ENCODE measurements around the gene CARD11.

DNA sequence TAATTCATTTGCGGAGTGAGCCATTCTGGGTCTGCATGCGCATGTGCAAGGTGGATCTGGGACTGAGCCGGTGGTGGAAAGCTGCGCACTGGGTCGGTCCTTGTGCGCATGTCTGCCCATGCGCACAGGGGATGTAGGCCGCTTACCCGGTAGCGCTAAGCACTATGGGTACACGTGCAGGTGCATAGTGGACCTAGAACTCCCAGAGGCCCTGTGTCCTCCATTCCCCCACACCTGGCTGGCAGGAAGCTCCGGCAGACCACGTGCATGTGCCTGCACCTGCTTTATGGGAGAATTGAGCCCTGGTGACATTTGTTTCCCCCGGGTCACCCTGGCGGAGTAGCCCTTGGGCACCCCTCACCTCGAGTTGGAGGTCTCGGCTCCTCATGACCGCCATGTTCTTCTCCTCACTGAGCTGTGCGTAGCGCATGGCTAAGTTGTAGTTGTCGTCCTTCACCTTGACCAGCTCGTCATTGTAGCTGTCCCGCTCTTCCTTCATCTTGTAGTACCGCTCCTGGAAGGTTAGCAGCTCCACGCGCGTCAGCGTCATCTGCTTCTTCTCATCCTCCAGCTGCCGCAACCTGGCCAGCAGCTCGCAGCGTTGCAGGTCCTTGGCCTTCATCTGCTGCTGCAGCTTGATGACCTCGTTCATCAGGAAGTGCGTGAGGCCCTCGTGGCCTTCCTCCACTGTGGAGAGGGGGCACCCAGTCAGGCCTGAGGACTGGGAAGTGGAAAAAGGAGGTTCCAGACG is 99.6 kb downstream of the CARD11 start:
- TF ChIP-seq, protein P1, sequence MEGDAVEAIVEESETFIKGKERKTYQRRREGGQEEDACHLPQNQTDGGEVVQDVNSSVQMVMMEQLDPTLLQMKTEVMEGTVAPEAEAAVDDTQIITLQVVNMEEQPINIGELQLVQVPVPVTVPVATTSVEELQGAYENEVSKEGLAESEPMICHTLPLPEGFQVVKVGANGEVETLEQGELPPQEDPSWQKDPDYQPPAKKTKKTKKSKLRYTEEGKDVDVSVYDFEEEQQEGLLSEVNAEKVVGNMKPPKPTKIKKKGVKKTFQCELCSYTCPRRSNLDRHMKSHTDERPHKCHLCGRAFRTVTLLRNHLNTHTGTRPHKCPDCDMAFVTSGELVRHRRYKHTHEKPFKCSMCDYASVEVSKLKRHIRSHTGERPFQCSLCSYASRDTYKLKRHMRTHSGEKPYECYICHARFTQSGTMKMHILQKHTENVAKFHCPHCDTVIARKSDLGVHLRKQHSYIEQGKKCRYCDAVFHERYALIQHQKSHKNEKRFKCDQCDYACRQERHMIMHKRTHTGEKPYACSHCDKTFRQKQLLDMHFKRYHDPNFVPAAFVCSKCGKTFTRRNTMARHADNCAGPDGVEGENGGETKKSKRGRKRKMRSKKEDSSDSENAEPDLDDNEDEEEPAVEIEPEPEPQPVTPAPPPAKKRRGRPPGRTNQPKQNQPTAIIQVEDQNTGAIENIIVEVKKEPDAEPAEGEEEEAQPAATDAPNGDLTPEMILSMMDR (conservative IDR thresholded peaks at IDR 0.05; ENCODE audit: low read length), result no peak
- TF ChIP-seq EZH2phosphoT487 (IDR thresholded peaks at IDR 0.05; ENCODE audit: borderline replicate concordance), result no peak
